GM12878 (cell line): ENCODE data around the gene GVQW3. TPM values are rescaled to one million over a fixed set of nuclear protein-coding genes. Genes with fewer than 3 reads are reported as not detected.
"Not testable (repeated sequence)": the region's sequence is repeated elsewhere in the genome, so short reads cannot be mapped to it uniquely, and the experiment has no call there.

ENCODE experiments used
- ATAC-seq: fragments of 200-7000 bp; cut with Tn5 transposase; 3 replicates; pipeline ENCODE4 v1.9.1; 2020; ENCODE audit warnings: mild to moderate bottlenecking, moderate library complexity
- BruUV-seq: library from RNA; stranded (reverse); fragments of 400-500 nt; replicated peaks from 2 replicates; lab custom pipeline; 2021; lab: Mats Ljungman, UMichigan
- CTCF ChIA-PET: fragments of 300-600 bp; sonication (Branson Sonifier 250); formaldehyde crosslinking; extraction: SDS; loops from one replicate; lab custom pipeline; 2021; ENCODE audit warnings: inconsistent platforms; lab: Yijun Ruan, JAX
- POLR2A ChIA-PET: fragments of 350-600 bp; formaldehyde crosslinking; extraction: SDS; loops from one replicate; lab custom pipeline; 2021; ENCODE audit warnings: inconsistent platforms; lab: Charles Lee
- RAD21 ChIA-PET: fragments of 300-600 bp; sonication (Branson Sonifier 250); formaldehyde crosslinking; loops from one replicate; lab custom pipeline; 2023; ENCODE audit warnings: antibody characterized with exemption; ENCODE audit not compliant: unreplicated experiment; lab: Charles Lee
- SMC1A ChIA-PET: fragments of 300-600 bp; sonication (Branson Sonifier 250); formaldehyde crosslinking; loops from one replicate; lab custom pipeline; 2023; ENCODE audit not compliant: unreplicated experiment, uncharacterized antibody; lab: Charles Lee
- DNase-seq: peaks from one replicate; pipeline ENCODE4 v3.0.0-alpha.2; 2011; ENCODE audit warnings: low read depth, low spot score
- FAIRE-seq: peaks from 3 replicates; lab custom pipeline; 2011; peaks lifted over from hg19 to GRCh38; lab: Jason Lieb, UNC
- H2AFZ ChIP-seq: 2 replicates; pipeline ENCODE4 v1.6.0; 2011; ENCODE audit warnings: low read depth, low read length, control low read depth; ENCODE audit not compliant: control insufficient read depth
- H3K27ac ChIP-seq: 2 replicates; pipeline ENCODE4 v1.5.1; 2011; ENCODE audit warnings: control low read depth; ENCODE audit not compliant: control insufficient read depth, insufficient read depth
- H3K27me3 ChIP-seq, 2 experiments: replicated peaks in 1 of 2; 2 replicates each; pipeline versions ENCODE4 v1.6.0 to v1.6.1; 2011; ENCODE audit warnings: low read length in 1 of 2; ENCODE audit not compliant: control insufficient read depth in 2 of 2, insufficient read depth in 2 of 2
- H3K36me3 ChIP-seq, 2 experiments: 2 replicates each; pipeline ENCODE4 v1.5.1; 2011; ENCODE audit warnings: low read length in 1 of 2; ENCODE audit not compliant: control insufficient read depth in 2 of 2, insufficient read depth in 2 of 2
- H3K4me1 ChIP-seq: 2 replicates; pipeline ENCODE4 v1.6.1; 2011; ENCODE audit warnings: mild to moderate bottlenecking, low read length, moderate library complexity, mixed read lengths; ENCODE audit not compliant: control insufficient read depth, insufficient read depth
- H3K4me2 ChIP-seq: 2 replicates; pipeline ENCODE4 v1.6.0; 2011; ENCODE audit warnings: control low read depth; ENCODE audit not compliant: control insufficient read depth, insufficient read depth
- H3K4me3 ChIP-seq: fragments of 200-600 bp; sonication (generic); 2 replicates; pipeline ENCODE4 v1.5.1; 2016
- H3K79me2 ChIP-seq: 2 replicates; pipeline ENCODE4 v1.6.0; 2011; ENCODE audit warnings: low read length; ENCODE audit not compliant: control insufficient read depth, insufficient read depth
- H3K9ac ChIP-seq: 2 replicates; pipeline ENCODE4 v1.8.0; 2011; ENCODE audit warnings: low read length, control low read depth, mixed read lengths; ENCODE audit not compliant: control insufficient read depth, insufficient read depth
- H3K9me3 ChIP-seq: replicated peaks from 3 replicates; pipeline ENCODE4 v1.5.1; 2011; ENCODE audit warnings: mild to moderate bottlenecking, low read length; ENCODE audit not compliant: control insufficient read depth, insufficient read depth
- H4K20me1 ChIP-seq: 2 replicates; pipeline ENCODE4 v1.6.0; 2011; ENCODE audit not compliant: control insufficient read depth, insufficient read depth
- CREM ChIP-seq: IDR thresholded peaks from 2 replicates; pipeline ENCODE4 v1.6.1; 2014; ENCODE audit warnings: antibody characterized with exemption, low read depth
- GABPA ChIP-seq: IDR thresholded peaks from 2 replicates; pipeline ENCODE4 v1.6.1; 2014; ENCODE audit warnings: antibody characterized with exemption, low read depth, mild to moderate bottlenecking, inconsistent platforms
- IKZF1 ChIP-seq: fragments of 450-650 bp; conservative IDR thresholded peaks from 2 replicates; pipeline ENCODE4 v1.6.1; 2017; ENCODE audit warnings: antibody characterized with exemption, mild to moderate bottlenecking
- SIN3A ChIP-seq: IDR thresholded peaks from 2 replicates; pipeline ENCODE4 v1.6.1; 2012; ENCODE audit warnings: low read depth, low read length, improper control_type of control experiment
- STAT1 ChIP-seq: fragments of 450-650 bp; conservative IDR thresholded peaks from 2 replicates; pipeline ENCODE4 v1.6.1; 2014; ENCODE audit warnings: antibody characterized with exemption, mild to moderate bottlenecking
- TCF12 ChIP-seq: IDR thresholded peaks from 2 replicates; pipeline ENCODE4 v1.6.1; 2011; ENCODE audit warnings: low read depth, mild to moderate bottlenecking, low read length
- ZZZ3 ChIP-seq: IDR thresholded peaks from 2 replicates; pipeline ENCODE4 v1.6.1; 2011; ENCODE audit warnings: low read depth; ENCODE audit not compliant: control insufficient read depth, insufficient read length
- WGBS: methylation state at CpG from one replicate; pipeline ENCODE4 v1.1.6; 2016; ENCODE audit warnings: low lambda C conversion rate; ENCODE audit not compliant: insufficient replicate concordance, insufficient coverage; ENCODE audit errors: missing lambda C conversion rate; 5-methylcytosine and 5-hydroxymethylcytosine counted together
- in situ Hi-C: fragments of 300-500 bp; cut with MboI; formaldehyde crosslinking; loops from 9 replicates; pipeline ENCODE4 v1.14.3; 2018; ENCODE audit warnings: mixed read lengths
- intact Hi-C: fragments of 100-400 bp; cut with micrococcal nuclease; formaldehyde crosslinking; loops from one replicate; pipeline ENCODE4 v1.14.2; 2022; ENCODE audit not compliant: unreplicated experiment
- polyA plus RNA-seq, 11 experiments: library from polyadenylated mRNA; depleted of rRNA in 4 of 11; unstranded in 6 of 11; stranded (reverse) in 5 of 11; fragments of >200 nt; fragmentation: Nextera tagmentation in 4 of 11; fragmentation: Illumina TruSeq in 1 of 11; extraction: Ambion mirVana in 4 of 11; extraction: Trizol in 1 of 11; gene quantifications; 1 replicate in 1 of 11; 2 replicates in 10 of 11; pipeline versions ENCODE4 v1.2.1 to v1.2.3, GENCODE V29; 2011 to 2016; ENCODE audit warnings: inconsistent platforms in 2 of 11, missing spikeins in 2 of 11, low read depth in 1 of 11
- total RNA-seq, 4 experiments: library from RNA; depleted of rRNA in 3 of 4; stranded (reverse); fragments of >200 nt in 3 of 4; fragmentation: Illumina TruSeq in 1 of 4; extraction: Trizol in 1 of 4; gene quantifications; 2 replicates each; pipeline versions ENCODE4 v1.2.1 to v1.2.3, GENCODE V29; 2013 to 2021

The GVQW3 gene
- total and polyA plus RNA-seq, 10 of the 15 experiments (the other 5 are each of a cell fraction or from before 2014, with no cell fraction given) = 0.13 to 3.3 (median 1.7) TPM

DNA sequence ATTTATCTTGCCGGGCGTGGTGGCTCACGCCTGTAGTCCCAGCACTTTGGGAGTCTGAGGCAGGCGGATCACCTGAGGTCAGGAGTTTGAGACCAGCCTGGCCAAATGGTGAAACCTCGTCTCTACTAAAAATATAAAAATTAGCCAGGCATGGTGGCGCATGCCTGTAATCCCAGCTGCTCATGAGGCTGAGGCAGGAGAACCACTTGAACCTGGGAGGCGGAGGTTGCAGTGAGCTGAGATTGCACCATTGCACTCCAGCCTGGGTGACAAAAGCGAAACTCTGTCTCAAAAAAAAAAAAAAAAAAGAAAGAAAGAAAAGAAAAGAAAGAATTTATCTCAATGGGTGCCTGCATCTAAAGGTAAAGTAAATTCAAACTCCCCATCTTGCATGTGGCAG is 20.4 kb downstream of the GVQW3 start:
- H3K27ac ChIP-seq, ATAC-seq, H3K4me3 ChIP-seq, in situ Hi-C loops, BruUV-seq, H4K20me1 ChIP-seq, CTCF ChIA-PET, intact Hi-C loops, H2AFZ ChIP-seq, H3K9ac ChIP-seq, FAIRE-seq, SMC1A ChIA-PET, H3K4me2 ChIP-seq, H3K36me3 ChIP-seq, H3K79me2 ChIP-seq, POLR2A ChIA-PET, H3K27me3 ChIP-seq, DNase-seq, RAD21 ChIA-PET, H3K4me1 ChIP-seq, H3K9me3 ChIP-seq: not testable (repeated sequence)
- WGBS = 64% methylated on average over 8 of the region's 8 CpGs

DNA sequence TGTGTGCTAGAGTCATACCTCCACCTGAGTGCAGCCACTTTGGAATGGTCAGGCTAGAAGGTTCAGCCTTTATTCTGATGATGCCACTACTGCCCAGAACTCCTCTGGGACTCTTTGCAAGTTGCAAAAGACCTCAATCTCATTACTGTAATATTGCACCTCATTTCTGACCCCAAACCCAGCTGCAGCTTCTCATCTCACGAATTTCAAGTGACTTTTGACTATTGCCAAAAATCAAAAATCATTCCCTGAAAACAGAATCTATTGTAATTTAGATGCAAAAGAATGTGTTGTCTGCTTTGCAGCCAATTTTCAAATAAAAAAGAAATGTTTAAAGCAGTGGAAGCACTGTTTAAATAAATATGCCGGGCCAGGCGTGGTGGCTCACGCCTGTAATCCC is 25.2 kb downstream of the GVQW3 start:
- TF ChIP-seq IKZF1 (no peak), ZZZ3 (no peak), TCF12 (no peak), STAT1 (no peak), CREM (no peak), SIN3A (no peak), GABPA (no peak)
- H3K79me2 ChIP-seq = no peaks in the 10 kb centered on the region
- no TSS peak for BruUV-seq
- no peak overlapping the region for H3K4me3 ChIP-seq
- no peak overlapping the region for H3K4me2 ChIP-seq
- WGBS = 65% methylated on average over 4 of the region's 4 CpGs
- no peak overlapping the region for H3K9ac ChIP-seq
- H3K4me1 ChIP-seq = no peaks in the 10 kb centered on the region
- ChIA-PET SMC1A (interaction anchor here (1.5 kb wide), 1 partner anchor 48 kb away, joined by 3 read pairs; no protein-coding TSS in a partner anchor), CTCF (interaction anchor here (1.5 kb wide), 1 partner anchor 721 kb away, joined by 3 read pairs; no protein-coding TSS in a partner anchor), RAD21 (no interaction called here), POLR2A (no interaction called here)
- no peaks in the 10 kb centered on the region for H3K36me3 ChIP-seq
- no peaks in the 10 kb centered on the region; a peak in 2 of 4 replicates for H3K27me3 ChIP-seq
- no peak overlapping the region for H2AFZ ChIP-seq
- no peaks in the 10 kb centered on the region for H3K9me3 ChIP-seq
- H3K27ac ChIP-seq = no peak overlapping the region
- FAIRE-seq = no peak
- no peak for DNase-seq
- intact Hi-C loops (no loop called here), in situ Hi-C loops (no loop called here)
- no peak for ATAC-seq
- no peaks in the 10 kb centered on the region for H4K20me1 ChIP-seq
